Posterior cingulate gyrus (tissue), 11 donors: Measurements from ENCODE around the gene RAD9B.
"Not testable (repeated sequence)": the region's sequence is repeated elsewhere in the genome, so short reads cannot be mapped to it uniquely, and the experiment has no call there.

Experiments used
- DNase-seq, 10 donors: peaks; one replicate each; pipeline versions ENCODE4 v3.0.0 to v3.0.0-alpha.2; 2020 to 2021; ENCODE audit warnings: mixed read lengths in 3 of 10
- intact Hi-C: fragments of 100-400 bp; cut with DNase I; formaldehyde crosslinking; loops from one replicate; pipeline ENCODE4 v1.15.1; 2023

RAD9B gene

DNA sequence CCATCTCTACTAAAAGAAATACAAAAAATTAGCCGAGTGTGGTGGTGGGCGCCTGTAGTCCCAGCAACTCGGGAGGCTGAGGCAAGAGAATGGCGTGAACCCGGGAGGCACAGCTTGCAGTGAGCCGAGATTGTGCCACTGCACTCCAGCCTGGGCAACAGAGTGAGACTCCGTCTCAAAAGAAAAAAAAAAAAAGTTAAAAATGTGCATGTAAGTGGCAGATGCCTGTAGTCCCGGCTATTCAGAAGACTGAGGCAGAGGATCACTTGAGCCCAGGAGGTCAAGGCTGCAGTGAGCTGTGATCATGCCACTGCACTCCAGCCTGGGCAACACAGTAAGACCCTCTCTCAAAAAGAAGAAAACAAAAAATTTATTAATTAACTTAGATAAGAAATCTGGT, 15.9 kb downstream of the RAD9B start:
- DNase-seq, intact Hi-C loops: not testable (repeated sequence)

DNA sequence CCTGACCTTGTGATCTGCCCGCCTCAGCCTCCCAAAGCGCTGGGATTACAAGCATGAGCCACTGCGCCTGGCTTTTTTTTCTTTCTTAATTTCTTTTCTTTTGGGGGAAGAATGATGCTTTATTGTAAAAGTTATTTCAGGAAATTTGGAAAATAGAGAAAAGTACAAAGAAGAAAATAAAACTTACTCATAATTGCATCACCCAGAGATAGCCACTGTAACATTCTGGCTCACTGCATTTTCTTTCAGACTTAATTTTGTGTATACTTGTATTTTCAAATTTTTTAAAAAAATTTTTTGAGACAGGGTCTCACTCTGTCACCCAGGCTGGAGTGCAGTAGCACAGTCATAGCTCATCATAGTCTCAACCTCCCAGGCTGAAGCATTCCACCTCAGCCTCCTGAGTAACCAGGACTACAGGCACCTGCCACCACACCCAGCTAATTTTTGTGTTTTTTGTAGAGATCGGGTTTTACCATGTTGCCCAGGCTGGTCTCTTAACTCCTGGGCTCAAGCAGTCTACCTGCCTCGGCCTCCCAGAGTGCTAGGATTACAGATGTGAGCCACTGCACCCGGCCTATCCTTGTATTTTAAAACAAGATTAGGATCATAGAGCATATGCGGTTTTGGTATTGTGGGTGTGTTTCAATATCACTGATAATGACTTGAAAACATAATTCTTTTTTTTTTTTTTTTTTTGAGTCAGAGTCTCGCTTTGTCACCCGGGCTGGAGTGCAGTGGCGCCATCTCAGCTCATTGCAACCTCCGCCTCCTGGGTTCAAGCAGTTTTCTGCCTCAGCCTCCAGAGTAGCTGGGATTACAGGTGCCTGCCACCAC, 19.0 kb downstream of the RAD9B start:
- intact Hi-C loops, DNase-seq: not testable (repeated sequence)

DNA sequence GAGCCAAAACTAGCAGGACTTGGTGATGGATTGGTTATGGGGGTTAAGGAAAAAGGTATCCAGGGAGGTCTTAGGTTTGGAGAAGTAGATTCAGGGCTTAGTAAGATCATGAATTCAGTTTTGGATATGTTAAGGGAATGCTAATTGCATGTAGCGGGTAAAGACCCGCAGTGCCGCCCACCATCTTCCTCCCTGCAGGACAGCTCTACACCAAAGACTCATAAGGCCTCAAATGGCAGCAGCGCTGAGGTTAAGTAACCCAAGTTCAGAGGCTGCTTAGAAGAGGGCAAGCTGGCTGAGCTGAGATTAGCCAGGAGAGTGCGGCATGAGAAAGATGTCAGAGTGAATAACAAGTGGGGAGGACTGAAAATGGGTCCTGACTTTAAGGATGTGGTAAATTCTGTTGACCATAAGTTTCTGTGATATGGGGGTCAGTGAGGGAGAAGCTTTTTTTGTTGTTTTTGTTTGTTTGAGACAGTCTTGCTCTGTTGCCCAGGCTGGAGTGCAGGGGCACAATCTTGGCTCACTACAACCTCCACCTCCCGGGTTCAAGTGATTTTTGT, 26.2 kb downstream of the RAD9B start:
- intact Hi-C loops: no loop called here
- DNase-seq: no peak

DNA sequence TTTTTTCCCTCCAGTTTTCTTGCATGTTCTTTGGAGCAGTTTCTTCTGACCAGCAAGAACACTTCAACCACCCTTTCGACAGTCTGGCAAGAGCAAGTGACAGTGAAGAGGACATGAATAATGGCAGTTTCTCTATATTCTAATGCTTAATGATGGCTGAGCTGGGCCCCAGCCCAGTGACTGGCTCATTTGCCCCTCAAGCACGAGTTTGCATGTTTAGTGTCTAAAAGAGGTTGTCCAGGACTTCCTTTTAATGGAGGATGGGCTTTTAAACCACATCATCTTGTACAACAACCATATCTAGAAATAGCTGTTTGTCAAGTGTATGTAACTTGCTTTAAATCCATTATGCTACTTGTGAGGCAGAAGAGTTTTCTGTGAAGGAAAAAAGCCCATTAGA, 28.4 kb downstream of the RAD9B start:
- DNase-seq: no peak
- intact Hi-C loops: no loop called here

DNA sequence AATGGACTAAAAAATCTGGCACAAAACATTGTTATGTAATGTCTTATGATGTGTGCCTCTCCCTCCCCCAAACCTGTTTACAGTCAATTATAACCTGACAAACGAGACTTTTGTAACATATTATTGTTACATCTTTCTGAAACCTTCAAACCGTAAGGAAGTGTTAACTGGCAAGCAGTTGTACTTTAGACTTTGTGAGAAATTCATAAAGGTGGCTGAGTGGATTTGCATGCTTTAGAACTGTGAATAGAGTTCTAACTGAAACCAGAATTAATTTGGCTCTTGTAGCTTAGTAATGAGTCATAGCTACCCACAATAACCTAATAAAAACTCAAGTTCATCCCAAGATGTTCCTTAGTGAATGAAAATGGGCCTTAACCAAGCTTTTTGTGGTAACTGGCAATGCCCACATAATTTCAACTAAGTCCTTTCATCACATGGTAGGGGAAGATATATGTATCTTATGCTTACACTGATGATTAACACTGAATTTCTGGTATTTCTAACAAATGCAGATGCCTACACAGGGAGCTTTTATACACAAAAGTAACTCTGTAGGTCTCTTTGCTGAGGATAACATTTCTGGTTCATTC, 29.7 kb downstream of the RAD9B start:
- no peak for DNase-seq
- intact Hi-C loops: no loop called here

DNA sequence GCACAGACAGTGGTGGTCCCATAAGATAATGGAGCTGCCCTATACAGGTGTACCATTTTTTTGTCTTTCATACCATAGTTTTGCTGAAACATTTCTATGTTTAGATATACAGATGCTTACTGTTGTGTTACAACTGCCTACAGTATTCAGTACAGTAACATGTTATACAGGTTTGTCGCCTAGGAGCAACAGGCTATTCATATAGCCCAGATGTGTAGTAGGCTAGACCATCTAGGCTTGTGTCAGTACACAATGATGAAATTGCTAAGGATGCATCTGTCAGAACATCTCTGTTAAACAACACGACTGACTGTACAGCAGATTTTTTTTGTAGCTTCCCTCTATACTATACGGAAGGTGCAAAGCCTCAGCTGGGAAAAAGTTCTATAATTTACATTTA, 30.5 kb downstream of the RAD9B start:
- intact Hi-C loops: no loop called here
- no peak for DNase-seq

DNA sequence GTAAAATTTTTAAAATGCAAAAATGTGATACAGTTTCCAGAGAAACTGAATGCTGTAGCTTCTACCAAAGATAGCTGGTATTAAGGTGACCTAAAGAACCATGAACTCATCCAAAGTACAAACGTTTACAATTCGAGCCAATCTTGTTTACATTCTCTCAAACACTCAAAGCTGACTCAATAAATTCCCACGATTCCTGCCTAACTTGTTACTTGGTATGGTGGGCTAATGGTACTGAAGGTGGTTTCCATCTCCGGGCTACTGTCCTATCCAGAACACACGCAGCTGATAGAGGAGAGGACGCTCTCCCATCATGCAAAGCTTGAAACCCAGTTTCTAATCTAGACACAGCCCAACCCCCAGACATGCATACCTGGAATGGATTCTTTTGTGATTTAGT, 31.5 kb downstream of the RAD9B start:
- intact Hi-C loops: no loop called here
- no peak for DNase-seq

DNA sequence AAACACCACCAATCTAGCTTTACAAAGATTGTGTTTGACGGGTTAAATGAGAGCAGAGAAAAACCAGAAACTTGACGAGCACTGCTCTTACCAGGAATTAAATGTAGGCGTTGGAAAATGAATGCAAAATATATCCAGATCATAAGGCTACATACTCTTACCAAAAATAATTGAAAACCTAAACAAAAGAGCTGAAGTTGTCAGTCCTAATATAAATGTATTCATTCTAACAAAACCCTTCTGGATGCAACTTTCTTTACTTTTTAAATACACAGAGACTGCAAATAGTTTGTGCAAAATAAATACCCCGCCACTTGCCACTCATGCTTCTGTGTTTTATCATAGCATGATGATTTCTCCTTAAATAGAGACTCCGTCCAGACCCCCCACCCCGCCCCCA, 32.7 kb downstream of the RAD9B start:
- DNase-seq: no peak
- intact Hi-C loops: no loop called here

DNA sequence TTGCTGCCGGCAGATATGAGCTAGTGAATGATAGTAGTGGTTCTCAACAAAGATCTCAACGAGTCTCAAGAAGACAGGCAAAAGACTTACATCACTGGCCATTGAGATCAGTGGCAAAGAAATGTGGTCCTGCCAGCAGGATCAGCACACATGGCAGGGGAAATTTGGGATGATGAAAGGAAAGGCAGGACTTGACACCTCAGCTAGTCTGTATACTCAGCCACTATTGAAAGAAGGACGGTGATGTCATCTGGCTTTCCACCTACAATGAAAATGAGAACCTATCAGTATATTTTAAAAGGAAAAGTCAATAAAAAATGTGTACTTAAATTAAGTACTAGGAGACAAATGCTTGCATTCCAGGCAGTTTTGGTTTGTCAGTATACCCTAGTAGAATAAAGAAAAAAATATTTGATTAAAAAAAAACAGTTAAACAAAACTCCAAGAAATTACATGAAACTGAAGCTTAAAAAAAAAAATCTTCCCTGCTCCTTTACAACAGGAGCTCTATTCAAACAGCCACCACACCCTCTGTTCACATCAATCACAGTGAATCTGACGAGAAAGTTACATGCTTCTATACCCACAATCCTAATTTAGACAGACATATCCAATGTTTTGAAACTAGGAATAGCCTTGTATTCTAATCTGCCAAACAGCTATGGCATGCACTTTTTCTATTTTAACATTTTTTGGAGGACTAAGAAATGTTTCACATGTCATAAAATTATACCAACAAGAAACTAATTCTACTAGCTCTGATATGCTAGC, 34.9 kb downstream of the RAD9B start:
- intact Hi-C loops: no loop called here
- DNase-seq: no peak

DNA sequence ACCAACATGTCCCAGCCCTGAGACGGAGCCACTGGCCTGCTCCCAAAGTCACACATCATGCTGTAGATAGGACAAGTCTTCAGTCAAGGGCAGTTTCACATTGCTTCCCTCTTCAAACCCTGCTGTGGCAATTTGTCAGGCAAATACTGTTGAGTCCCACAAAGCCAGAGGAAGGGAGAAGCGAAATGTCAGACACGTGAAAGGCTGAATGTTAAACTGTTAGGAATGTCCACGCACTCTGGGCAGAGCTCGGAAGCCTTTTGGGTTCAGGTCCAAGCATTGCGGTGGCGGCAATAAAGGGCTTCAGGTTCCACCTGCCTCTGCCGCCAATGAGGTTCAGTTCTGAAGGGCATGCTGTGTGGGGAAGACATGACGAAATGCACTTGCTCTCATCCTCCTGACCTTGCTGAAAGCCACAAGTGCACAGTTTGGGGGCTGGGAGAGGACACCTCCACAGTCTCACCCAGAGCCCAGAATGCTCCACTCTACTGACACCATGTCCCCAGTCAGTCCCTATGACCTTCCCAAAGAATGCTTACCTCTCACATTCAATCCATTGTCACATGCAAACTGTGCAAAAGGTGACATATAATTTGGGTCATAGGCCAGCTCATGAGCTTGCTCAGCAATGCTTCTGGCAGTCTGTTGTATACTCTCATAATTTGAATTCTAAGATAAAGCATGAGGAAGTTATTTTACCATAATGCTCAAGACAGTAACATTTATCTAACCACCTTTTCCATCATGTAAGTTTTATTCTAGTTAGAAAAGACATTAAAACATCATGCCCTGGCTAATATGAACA, 35.7 kb downstream of the RAD9B start:
- DNase-seq: no peak
- intact Hi-C loops: no loop called here

DNA sequence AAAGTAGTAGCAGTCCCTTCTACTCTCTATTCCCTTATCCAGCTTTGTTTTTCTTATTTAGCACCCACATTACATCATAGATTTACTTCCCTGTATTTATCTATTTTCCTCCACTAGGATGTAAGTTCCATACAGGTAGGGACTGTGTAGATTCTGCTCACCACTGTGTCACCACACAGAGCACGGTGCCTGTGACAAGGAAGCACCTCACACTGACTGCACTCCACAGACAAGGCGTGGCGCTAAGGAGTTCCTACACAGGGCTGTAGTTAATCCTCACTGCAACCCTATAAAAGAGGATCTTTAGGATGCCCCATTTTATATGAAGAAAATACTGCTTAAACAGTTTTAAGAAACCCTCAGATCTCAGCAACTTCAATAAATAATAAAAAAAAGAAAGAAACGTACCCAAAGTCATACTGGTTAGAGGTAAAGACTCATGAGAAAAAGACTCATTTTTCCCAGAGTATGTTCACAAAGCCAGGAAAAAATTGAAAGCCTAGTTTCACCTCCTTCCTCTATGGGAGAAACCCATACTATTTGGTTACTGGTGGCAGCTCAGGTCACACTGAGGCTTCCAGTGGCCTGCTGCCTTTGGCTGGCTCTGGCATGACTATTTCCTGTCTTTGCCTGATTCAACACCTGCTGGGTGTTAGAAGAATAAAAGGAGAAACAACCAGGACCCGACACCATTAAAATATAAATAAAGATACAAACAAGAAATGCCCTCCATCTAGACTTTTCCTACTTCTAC, 36.9 kb downstream of the RAD9B start:
- no peak for DNase-seq
- intact Hi-C loops: no loop called here

DNA sequence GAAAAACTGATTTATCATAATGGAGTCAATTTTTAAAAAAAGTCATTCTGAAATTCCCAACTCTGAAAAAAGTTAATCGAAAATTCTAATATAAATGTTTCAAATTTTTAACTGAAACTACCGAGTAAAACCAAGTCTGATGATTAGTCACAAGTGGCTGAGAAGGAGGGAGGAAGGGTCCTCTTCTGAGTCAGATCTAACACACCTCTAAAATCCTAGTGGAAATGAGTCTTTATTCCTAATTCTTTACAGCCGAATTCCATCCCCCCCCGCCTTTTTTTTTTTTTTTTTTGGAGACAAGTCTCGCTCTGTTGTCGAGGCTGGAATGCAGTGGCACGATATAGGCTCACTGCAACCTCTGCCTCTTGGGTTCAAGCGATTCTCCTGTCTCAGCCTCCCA, 37.9 kb downstream of the RAD9B start:
- intact Hi-C loops: no loop called here
- no peak for DNase-seq

DNA sequence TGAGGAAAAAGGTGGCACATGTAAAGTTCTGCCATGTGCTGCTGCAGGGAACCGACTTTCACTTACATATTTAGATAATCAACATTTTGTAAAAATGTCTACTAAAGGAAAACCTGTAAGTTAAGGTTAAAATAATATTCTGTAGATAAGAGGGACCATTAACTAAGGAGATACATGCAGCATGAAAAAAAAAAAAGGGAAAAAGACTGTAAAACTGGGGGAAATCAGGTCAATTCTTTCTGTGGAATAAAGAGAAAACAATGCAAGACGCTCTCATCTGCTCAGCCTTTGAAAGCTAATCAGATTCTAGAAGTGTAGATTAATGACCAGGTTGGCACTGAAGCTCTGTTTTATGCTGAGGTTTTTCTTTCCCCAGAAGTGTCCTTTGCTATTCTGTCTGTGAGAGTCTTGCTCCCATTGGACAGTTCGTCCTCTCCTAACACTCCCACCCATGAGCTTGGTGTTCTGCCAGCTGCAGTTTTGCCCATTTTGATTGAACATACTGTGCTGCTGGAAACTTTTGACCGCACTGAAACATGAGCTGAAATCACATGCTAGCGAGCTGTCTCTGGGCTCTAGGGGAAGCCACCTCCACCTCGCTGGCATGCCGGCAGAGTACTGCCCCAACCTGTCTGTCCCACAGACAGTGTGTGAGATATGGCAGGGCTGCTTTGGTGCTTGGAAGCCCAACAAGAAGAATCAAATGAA, 41.3 kb downstream of the RAD9B start:
- peak in 8 of 10 donors; percentile 39 to 88 (median 58) for DNase-seq

DNA sequence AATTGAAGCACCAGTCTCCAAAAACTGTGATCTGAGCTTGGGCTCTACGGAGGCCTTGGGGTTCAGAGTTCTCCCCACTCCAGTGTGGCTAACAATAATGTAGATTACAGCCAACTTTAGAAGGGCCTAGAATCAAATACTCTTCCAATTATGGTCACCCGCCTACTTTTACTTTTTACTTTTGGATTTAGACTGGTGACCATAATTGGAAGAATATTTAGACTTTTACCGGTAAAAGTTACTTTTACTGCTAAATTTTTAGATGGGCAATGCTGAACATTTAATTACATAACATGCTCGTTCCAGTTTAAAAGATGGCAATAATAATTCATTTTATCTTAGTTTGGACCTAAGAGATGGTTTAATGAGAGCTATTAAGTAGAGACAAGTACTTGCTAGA, 41.8 kb downstream of the RAD9B start:
- DNase-seq: no peak
- intact Hi-C loops: no loop called here

More for the DNA sequence above, 41.3 kb downstream of the RAD9B start:
- intact Hi-C loops: no loop called here

DNA sequence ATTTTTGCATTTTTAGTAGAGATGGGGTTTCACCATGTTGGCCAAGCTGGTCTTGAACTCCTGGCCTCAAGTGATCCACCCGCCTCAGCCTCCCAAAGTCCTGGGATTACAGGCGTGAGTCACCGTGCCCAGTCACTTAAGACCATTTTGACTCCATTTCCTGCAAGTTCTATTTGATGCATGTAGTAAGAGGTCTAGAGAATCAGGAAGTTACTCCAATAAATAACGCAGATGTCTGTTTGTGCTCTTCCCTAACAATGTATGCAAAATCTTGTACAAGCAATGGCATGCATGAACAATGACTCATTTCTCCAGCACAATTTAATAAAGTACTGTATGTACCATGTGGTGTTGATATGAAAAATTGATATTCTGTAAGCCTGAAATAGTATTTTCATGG, 43.1 kb downstream of the RAD9B start:
- intact Hi-C loops: not testable (repeated sequence)

DNA sequence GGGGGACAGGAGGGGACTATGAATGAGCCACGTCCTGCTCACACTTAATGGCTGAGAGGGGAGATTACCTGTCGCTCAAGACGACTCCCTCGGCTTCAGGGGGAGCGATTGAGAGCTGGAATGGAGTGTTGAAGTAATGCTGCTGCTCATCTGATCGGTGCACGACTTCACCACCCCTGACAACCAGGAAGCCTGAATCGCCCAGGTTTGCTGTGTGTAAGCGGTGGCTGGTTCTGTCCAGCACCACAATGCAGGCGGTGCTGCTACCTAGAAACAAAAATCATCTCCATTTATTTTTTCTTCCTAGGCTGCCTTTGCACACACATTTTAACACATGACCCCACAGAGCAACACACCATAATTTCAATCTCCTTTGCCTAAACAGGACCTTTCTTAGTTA, 43.7 kb downstream of the RAD9B start:
- DNase-seq: no peak
- intact Hi-C loops: no loop called here

More for the DNA sequence above, 43.1 kb downstream of the RAD9B start:
- not testable (repeated sequence) for DNase-seq

DNA sequence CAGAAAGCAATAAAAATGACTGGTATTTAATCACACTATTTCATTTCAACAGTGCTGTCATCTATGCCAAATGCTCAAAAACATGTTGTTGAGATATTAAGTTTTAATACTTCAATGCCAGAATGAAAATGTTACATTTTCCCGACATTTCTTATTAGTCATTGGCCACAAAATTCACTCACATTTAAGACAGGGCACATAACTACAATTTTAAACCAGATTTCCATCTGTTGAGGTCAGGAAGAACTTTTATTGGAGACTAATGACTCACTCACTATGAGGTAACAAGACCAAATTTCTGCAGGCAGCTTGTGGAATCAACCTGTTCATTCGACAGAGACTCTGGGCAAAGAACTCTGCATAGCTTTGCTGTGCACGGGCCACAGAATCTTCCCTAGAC, 44.2 kb downstream of the RAD9B start:
- DNase-seq: no peak
- intact Hi-C loops: no loop called here

DNA sequence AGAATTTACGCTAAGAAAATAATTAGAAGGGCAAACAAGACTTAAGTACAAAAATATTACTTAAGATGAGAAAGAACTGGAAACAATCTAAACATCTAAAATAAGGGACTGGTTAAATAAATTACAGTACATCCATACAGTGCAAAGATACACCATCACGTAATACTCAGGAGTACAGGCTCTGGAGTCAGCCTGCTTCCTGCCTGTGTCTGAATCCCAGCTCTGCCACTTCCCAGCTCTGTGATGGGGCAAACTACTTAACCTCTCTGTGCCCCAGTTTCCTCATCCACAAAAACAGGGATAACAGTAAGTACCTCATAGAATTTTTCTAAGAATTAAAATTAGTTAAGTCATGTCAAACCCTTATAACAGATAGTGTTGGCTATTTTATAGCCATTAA, 45.0 kb downstream of the RAD9B start:
- intact Hi-C loops: no loop called here
- DNase-seq: no peak

DNA sequence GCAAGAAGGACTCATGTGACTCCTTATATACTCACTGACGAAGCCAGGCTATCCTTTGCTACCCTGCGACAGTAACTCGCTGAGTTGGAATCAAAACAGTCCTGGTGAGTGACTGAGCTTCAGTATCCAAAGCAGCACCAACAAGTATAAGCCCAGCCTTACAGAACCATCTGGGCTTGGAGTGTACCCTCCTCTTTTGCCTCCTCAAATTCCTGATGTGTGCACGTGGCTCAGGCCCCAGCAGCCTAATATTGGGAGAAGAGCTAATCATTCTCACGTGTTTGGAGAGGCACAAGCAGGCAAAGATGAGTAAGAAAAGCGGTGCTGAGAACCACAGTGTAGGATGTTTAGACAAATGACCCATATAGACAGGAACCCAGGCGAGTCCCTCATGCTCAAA, 46.5 kb downstream of the RAD9B start:
- DNase-seq: no peak
- intact Hi-C loops: no loop called here
